Osteoblast (primary cell): ENCODE measurements around the gene ADORA2A. TPM values are rescaled to one million over a fixed set of nuclear protein-coding genes. Genes with fewer than 3 reads are reported as not detected.

Source experiments
- DNase-seq: peaks from one replicate; pipeline ENCODE4 v3.0.0; 2011; ENCODE audit warnings: low spot score, mixed read lengths; ENCODE audit not compliant: insufficient read length; ENCODE audit errors: missing footprints
- H2AFZ ChIP-seq: 2 replicates; pipeline ENCODE4 v1.6.0; 2011; ENCODE audit warnings: mild to moderate bottlenecking, low read length
- H3K27ac ChIP-seq: 2 replicates; pipeline ENCODE4 v1.5.1; 2011; ENCODE audit warnings: mild to moderate bottlenecking, low read depth, low read length, moderate library complexity
- H3K27me3 ChIP-seq: 2 replicates; pipeline ENCODE4 v1.6.0; 2012; ENCODE audit warnings: mild to moderate bottlenecking, control low read depth, inconsistent platforms, low read length, moderate library complexity; ENCODE audit not compliant: insufficient read depth
- H3K36me3 ChIP-seq: 2 replicates; pipeline ENCODE4 v1.5.1; 2011; ENCODE audit warnings: mild to moderate bottlenecking, low read length, control low read depth, moderate library complexity; ENCODE audit not compliant: insufficient read depth
- H3K4me1 ChIP-seq: 2 replicates; pipeline ENCODE4 v1.5.1; 2011; ENCODE audit warnings: mild to moderate bottlenecking, low read length, control low read depth, moderate library complexity; ENCODE audit not compliant: insufficient read depth
- H3K4me2 ChIP-seq: 2 replicates; pipeline ENCODE4 v1.6.0; 2011; ENCODE audit warnings: mild to moderate bottlenecking, low read length; ENCODE audit not compliant: insufficient read depth
- H3K4me3 ChIP-seq: fragments of 200-600 bp; sonication (generic); 3 replicates; pipeline ENCODE4 v1.5.1; 2012; ENCODE audit warnings: mild to moderate bottlenecking, low read length, inconsistent platforms; ENCODE audit not compliant: insufficient read depth
- H3K79me2 ChIP-seq: 2 replicates; pipeline ENCODE4 v1.6.0; 2012; ENCODE audit warnings: mild to moderate bottlenecking, low read length, control low read depth, inconsistent platforms; ENCODE audit not compliant: insufficient read depth
- H3K9me3 ChIP-seq: 2 replicates; pipeline ENCODE4 v1.5.1; 2011; ENCODE audit warnings: low read depth, low read length, control low read depth
- H4K20me1 ChIP-seq: 2 replicates; pipeline ENCODE4 v1.6.0; 2012; ENCODE audit warnings: mild to moderate bottlenecking, low read length, control low read depth; ENCODE audit not compliant: insufficient read depth
- total RNA-seq: library from RNA; depleted of rRNA; stranded (reverse); fragments of >200 nt; gene quantifications from 2 replicates; pipeline ENCODE4 v1.2.3, GENCODE V29; 2012
- TF ChIP-seq, protein P1 (sequence below): IDR thresholded peaks from 2 replicates; pipeline ENCODE4 v1.5.1; 2011; ENCODE audit warnings: mild to moderate bottlenecking, low read depth, low read length, moderate library complexity; ENCODE audit errors: extremely low read depth

ADORA2A gene
- total RNA-seq, 1 donor: 0.72 TPM

- Histone ChIP-seq H4K20me1 (peaks cover 4% of the 10 kb centered on the region), H3K36me3 (peaks cover 17% of the 10 kb centered on the region), H3K79me2 (peaks cover 2% of the 10 kb centered on the region), H3K27ac (no peak overlapping the region), H3K9me3 (no peaks in the 10 kb centered on the region), H3K4me1 (peaks cover 12% of the 10 kb centered on the region), H3K4me2 (no peak overlapping the region), H3K4me3 (no peak overlapping the region), H2AFZ (no peak overlapping the region), H3K27me3 (no peaks in the 10 kb centered on the region)
- TF ChIP-seq, protein P1, sequence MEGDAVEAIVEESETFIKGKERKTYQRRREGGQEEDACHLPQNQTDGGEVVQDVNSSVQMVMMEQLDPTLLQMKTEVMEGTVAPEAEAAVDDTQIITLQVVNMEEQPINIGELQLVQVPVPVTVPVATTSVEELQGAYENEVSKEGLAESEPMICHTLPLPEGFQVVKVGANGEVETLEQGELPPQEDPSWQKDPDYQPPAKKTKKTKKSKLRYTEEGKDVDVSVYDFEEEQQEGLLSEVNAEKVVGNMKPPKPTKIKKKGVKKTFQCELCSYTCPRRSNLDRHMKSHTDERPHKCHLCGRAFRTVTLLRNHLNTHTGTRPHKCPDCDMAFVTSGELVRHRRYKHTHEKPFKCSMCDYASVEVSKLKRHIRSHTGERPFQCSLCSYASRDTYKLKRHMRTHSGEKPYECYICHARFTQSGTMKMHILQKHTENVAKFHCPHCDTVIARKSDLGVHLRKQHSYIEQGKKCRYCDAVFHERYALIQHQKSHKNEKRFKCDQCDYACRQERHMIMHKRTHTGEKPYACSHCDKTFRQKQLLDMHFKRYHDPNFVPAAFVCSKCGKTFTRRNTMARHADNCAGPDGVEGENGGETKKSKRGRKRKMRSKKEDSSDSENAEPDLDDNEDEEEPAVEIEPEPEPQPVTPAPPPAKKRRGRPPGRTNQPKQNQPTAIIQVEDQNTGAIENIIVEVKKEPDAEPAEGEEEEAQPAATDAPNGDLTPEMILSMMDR: no peak
- DNase-seq: no peak
Measured at GRCh38 chr22:24383061-24383460, 44.3 kb upstream of the ADORA2A start.

- TF ChIP-seq, protein P1: no peak
Measured at GRCh38 chr22:24384131-24384530, 43.3 kb upstream of the ADORA2A start.

GRCh38 chr22:24386937-24387471 lies 40.4 kb upstream of the ADORA2A start:
- Histone ChIP-seq H3K79me2 (peaks cover 2% of the 10 kb centered on the region), H4K20me1 (no peaks in the 10 kb centered on the region), H3K4me3 (no peak overlapping the region), H3K27me3 (no peaks in the 10 kb centered on the region), H3K36me3 (peaks cover 5% of the 10 kb centered on the region), H3K4me1 (peaks cover 20% of the 10 kb centered on the region), H3K9me3 (no peaks in the 10 kb centered on the region), H2AFZ (no peak overlapping the region), H3K27ac (no peak overlapping the region), H3K4me2 (no peak overlapping the region)
- DNase-seq: no peak
- TF ChIP-seq, protein P1: no peak

More at GRCh38 chr22:24384131-24384530, 43.3 kb upstream of the ADORA2A start:
- H3K9me3 ChIP-seq: no peaks in the 10 kb centered on the region
- H4K20me1 ChIP-seq: peaks cover 4% of the 10 kb centered on the region
- H3K4me2 ChIP-seq: no peak overlapping the region
- H3K36me3 ChIP-seq: peaks cover 13% of the 10 kb centered on the region
- no peak overlapping the region for H3K4me3 ChIP-seq
- no peak for DNase-seq
- no peaks in the 10 kb centered on the region for H3K27me3 ChIP-seq
- H2AFZ ChIP-seq: no peak overlapping the region
- H3K27ac ChIP-seq: no peak overlapping the region
- H3K4me1 ChIP-seq: peaks cover 10% of the 10 kb centered on the region
- H3K79me2 ChIP-seq: peaks cover 2% of the 10 kb centered on the region

GRCh38 chr22:24389680-24390079 lies 37.7 kb upstream of the ADORA2A start:
- Histone ChIP-seq H3K4me2 (no peak overlapping the region), H3K79me2 (peaks cover 13% of the 10 kb centered on the region), H3K4me3 (no peak overlapping the region), H3K27ac (no peak overlapping the region), H3K4me1 (peaks cover 24% of the 10 kb centered on the region), H3K9me3 (no peaks in the 10 kb centered on the region), H4K20me1 (no peaks in the 10 kb centered on the region), H3K36me3 (no peaks in the 10 kb centered on the region), H3K27me3 (no peaks in the 10 kb centered on the region), H2AFZ (no peak overlapping the region)
- TF ChIP-seq, protein P1: no peak
- DNase-seq: no peak
